HS-5 (cell line): ENCODE measurements around the gene GLB1L.
"Not testable (repeated sequence)": the region's sequence is repeated elsewhere in the genome, so short reads cannot be mapped to it uniquely, and the experiment has no call there.

Experiments used
- DNase-seq: peaks from one replicate; pipeline ENCODE4 v3.0.0-alpha.2; 2012; ENCODE audit warnings: low read depth

Gene GLB1L

GRCh38 chr2:219280651-219281050 lies 35.4 kb upstream of the GLB1L start:
- DNase-seq = no peak

GRCh38 chr2:219279916-219280516 lies 34.8 kb upstream of the GLB1L start:
- no peak for DNase-seq

GRCh38 chr2:219279151-219279915 lies 34.1 kb upstream of the GLB1L start, which contains the start of gene DNAJB2:
DNAJB2 (plus strand) TSS chr2:219279366; CDS start chr2:219279834, 468 bp downstream.
- DNase-seq = peak; percentile 96

- no peak for DNase-seq
These were observed 33.5 kb upstream of the GLB1L start for GRCh38 chr2:219278655-219279150.

- no peak for DNase-seq
These were observed 32.7 kb upstream of the GLB1L start for GRCh38 chr2:219277703-219278654.

- peak; percentile 75 for DNase-seq
These were observed 29.2 kb upstream of the GLB1L start for GRCh38 chr2:219274361-219274921.

- DNase-seq = no peak
These were observed 28.7 kb upstream of the GLB1L start for GRCh38 chr2:219273937-219274336.

GRCh38 chr2:219272995-219273394 lies 27.8 kb upstream of the GLB1L start:
- DNase-seq = no peak

- DNase-seq = no peak
These were observed 27.1 kb upstream of the GLB1L start for GRCh38 chr2:219272356-219272755.

GRCh38 chr2:219271021-219271420 lies 25.8 kb upstream of the GLB1L start:
- no peak for DNase-seq

- DNase-seq = no peak
These were observed 24.8 kb upstream of the GLB1L start for GRCh38 chr2:219270055-219270372.

GRCh38 chr2:219269362-219270054 lies 24.3 kb upstream of the GLB1L start:
- no peak for DNase-seq

- no peak for DNase-seq
These were observed 23.1 kb upstream of the GLB1L start for GRCh38 chr2:219268294-219268693.

- no peak for DNase-seq
These were observed 21.6 kb upstream of the GLB1L start for GRCh38 chr2:219266886-219267285.

GRCh38 chr2:219266232-219266631 lies 21.0 kb upstream of the GLB1L start:
- no peak for DNase-seq

GRCh38 chr2:219261024-219261855 lies 16.0 kb upstream of the GLB1L start:
- no peak for DNase-seq

- not testable (repeated sequence) for DNase-seq
These were observed 13.7 kb upstream of the GLB1L start for GRCh38 chr2:219258942-219259341.

- no peak for DNase-seq
These were observed 9.5 kb upstream of the GLB1L start for GRCh38 chr2:219254590-219255201.

GRCh38 chr2:219253753-219254589 lies 8.7 kb upstream of the GLB1L start, which contains the start of gene TUBA4A:
TUBA4A (minus strand) TSS chr2:219253918; CDS start chr2:219253858, 60 bp downstream.
- DNase-seq = no peak
